ENCODE results near the gene FCHO1.
A peak's percentile ranks its signal among the peaks of the same experiment; 100 is the strongest.
"Not testable (repeated sequence)": the region's sequence is repeated elsewhere in the genome, so short reads cannot be mapped to it uniquely, and the experiment has no call there.

FCHO1 gene

DNA sequence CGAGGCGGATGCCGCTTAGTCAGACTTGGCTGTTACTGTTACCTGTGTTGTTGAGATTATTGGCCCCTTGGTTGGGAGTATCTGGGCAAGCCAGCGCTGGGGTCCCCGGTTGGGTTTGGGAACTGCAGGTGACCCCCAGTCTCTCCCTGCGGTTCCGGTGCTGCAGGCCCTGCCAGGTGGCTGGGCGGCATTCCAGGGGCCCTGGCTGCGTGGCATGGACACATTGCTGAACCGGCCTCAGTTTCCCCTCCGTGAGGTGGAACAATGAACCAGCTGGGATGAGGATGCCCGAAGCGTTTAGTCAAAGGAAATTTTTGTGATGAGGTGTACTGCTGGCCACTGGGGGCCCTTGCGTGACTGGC, 44.2 kb downstream of the FCHO1 start:
- TF ChIP-seq, protein P1, sequence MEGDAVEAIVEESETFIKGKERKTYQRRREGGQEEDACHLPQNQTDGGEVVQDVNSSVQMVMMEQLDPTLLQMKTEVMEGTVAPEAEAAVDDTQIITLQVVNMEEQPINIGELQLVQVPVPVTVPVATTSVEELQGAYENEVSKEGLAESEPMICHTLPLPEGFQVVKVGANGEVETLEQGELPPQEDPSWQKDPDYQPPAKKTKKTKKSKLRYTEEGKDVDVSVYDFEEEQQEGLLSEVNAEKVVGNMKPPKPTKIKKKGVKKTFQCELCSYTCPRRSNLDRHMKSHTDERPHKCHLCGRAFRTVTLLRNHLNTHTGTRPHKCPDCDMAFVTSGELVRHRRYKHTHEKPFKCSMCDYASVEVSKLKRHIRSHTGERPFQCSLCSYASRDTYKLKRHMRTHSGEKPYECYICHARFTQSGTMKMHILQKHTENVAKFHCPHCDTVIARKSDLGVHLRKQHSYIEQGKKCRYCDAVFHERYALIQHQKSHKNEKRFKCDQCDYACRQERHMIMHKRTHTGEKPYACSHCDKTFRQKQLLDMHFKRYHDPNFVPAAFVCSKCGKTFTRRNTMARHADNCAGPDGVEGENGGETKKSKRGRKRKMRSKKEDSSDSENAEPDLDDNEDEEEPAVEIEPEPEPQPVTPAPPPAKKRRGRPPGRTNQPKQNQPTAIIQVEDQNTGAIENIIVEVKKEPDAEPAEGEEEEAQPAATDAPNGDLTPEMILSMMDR (conservative IDR thresholded peaks at IDR 0.05; ENCODE audit: low read depth, low read length): no peak
- H3K4me3 ChIP-seq (ENCODE audit: low read length): no peak overlapping the region
- no peak for DNase-seq (ENCODE audit: low read depth)

- TF ChIP-seq, protein P1 (conservative IDR thresholded peaks at IDR 0.05; ENCODE audit: low read depth, low read length): no peak
- DNase-seq (ENCODE audit: low read depth): no peak
- no peak overlapping the region for H3K4me3 ChIP-seq (ENCODE audit: low read length)
These were observed 44.9 kb downstream of the FCHO1 start for GRCh38 chr19:17796013-17796837.

GRCh38 chr19:17796838-17797423, 45.7 kb downstream of the FCHO1 start:
- no peak overlapping the region for H3K4me3 ChIP-seq (ENCODE audit: low read length)
- DNase-seq (ENCODE audit: low read depth): no peak
- TF ChIP-seq, protein P1 (conservative IDR thresholded peaks at IDR 0.05; ENCODE audit: low read depth, low read length): no peak

- H3K4me3 ChIP-seq (ENCODE audit: low read length): no peak overlapping the region
- TF ChIP-seq, protein P1 (conservative IDR thresholded peaks at IDR 0.05; ENCODE audit: low read depth, low read length): no peak
- peak; percentile 44 for DNase-seq (ENCODE audit: low read depth)
These were observed 46.3 kb downstream of the FCHO1 start for GRCh38 chr19:17797424-17798201.

DNA sequence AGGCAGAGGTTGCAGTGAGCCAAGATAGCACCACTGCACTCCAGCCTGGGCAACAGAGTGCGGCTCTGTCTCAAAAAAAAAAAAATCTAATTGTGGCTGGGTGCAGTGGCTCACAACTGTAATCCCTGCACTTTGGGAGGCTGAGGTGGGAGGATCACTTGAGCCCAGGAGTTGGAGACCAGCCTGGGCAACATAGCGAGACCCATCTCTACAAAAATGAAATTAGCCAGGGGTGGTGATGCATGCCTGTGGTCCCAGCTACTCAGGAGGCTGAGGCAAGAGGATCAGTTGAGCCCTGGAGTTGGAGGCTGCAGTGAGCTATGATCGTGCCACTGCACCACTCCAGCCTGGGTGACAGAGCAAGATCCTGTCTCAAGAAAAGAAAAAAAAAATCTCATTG, 47.3 kb downstream of the FCHO1 start:
- H3K4me3 ChIP-seq (ENCODE audit: low read length); DNase-seq (ENCODE audit: low read depth): not testable (repeated sequence)

DNA sequence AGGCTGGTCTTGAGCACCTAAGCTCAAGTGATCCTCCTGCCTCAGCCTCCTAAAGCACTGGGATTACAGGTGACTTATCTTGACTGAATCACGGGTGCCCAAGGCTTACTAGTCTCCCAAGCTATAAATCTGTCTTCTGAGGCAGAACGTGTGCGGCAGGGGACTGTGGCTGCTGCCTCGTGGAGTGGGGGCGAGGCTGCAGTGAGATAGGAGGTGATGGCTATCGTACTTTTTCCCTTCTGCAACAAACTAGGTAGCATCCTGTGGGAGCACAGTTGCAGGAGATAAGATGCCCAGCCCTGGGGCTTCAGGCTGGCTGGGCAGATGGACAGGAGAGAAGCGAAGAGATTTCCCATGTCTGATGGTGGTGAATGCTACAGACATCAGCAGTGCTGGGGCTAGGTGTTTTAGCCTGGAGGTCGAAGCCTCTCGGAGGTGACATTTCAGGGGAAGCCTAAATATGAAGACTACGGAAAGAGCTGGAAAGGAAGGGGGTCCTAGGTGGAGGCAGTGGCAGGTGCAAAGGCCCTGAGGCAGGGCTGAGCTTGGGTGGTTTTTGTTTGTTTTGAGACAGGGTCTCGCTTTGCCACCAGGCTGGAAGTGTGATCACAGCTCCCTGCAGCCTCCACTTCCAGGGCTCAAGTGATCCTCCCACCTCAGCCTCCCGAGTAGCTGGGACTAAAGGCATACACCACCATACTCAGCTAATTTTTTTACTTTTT, 51.0 kb downstream of the FCHO1 start:
- no peak overlapping the region for H3K4me3 ChIP-seq (ENCODE audit: low read length)
- no peak for DNase-seq (ENCODE audit: low read depth)
- TF ChIP-seq, protein P1 (conservative IDR thresholded peaks at IDR 0.05; ENCODE audit: low read depth, low read length): no peak
